ENCODE measurements around the gene NOP53.
"Not testable (repeated sequence)": the region's sequence is repeated elsewhere in the genome, so short reads cannot be mapped to it uniquely, and the experiment has no call there.

NOP53 gene

DNA sequence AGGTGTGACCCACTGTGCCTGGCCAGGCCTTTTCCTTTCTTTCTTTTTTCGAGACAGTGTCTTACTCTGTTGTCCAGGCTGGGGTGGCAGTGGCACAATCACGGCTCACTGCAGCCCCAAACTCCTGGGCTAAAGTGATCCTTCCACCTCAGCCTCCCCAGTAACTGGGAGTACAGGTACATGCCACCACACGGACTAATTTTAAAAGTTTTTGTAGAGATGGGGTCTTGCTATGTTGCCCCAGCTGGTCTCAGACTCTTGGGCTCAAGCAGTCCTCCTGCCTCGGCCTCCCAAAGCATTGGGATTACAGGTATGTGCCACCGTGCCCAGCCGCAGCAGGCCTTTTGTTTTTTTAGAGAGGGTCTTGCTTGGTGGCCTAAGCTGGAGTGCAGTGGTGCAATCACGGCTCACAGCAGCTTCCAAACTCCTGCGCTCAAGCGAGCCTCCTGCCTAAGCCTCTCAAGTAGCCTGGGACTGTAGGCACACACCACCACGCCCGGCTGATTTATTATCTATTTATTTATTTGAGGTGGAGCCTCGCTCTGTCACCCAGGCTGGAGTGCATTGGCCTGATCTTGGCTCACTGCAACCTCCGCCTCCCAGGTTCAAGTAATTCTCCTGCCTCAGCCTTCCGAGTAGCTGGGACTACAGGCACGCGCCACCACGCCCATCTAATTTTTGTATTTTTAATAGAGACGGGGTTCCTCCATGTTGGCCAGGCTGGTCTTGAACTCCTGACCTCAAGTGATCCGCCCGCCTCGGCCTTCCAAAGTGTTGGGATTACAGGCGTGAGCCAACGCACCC lies 32.1 kb downstream of the NOP53 start:
- not testable (repeated sequence) for DNase-seq (ENCODE audit: low read depth in 2 of 2)

DNA sequence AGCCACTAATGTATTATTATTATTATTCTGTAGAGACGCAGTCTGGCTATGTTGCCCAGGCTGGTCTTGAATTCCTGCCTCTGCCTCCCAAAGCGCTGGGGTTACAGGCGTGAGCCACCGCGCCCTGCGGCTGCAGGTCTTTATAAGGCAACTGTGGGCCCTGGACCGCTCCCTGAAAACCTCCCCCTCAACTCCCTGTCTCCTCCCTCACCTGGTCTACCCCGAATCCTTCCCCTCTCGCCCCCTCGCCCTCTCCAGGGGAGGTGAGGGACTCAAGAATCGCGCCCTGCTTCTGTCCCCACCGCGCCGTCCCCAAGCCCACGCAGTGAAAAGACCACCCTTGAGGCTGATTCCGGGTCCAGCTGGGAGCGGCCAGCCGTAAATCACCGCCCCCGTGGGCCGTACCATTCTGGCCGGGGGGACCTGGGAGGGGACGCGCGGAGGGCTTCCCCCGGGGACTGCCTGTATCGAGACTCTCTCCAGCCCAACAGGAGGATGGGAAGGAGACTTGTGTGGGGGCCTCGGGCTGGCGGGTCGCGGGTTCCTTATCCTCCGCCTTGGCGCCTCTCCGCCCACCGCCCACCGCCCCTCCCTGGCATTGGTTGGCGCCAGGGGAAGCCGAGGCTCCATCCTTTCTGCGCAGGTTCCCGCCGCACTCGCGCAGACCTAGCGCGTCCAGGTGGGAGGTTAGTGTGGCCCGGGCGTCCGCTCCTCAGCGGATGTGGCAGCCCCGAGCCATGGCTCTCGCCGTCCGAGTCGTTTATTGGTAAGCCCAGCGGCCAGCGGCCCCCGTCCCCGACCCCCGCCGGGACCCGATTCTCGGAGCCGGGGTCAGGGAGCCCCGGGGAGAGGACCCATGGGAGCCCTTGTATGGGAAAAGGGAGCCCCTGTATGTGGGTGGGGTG lies 33.0 kb downstream of the NOP53 start, which contains the start of gene SELENOW:
Gene SELENOW, plus strand, starts transcription at position 655 of the 905 bp plus-strand sequence. Its CDS starts 83 bp downstream, at position 738.
- DNase-seq (ENCODE audit: low read depth in 2 of 2), result peak; percentile 68

DNA sequence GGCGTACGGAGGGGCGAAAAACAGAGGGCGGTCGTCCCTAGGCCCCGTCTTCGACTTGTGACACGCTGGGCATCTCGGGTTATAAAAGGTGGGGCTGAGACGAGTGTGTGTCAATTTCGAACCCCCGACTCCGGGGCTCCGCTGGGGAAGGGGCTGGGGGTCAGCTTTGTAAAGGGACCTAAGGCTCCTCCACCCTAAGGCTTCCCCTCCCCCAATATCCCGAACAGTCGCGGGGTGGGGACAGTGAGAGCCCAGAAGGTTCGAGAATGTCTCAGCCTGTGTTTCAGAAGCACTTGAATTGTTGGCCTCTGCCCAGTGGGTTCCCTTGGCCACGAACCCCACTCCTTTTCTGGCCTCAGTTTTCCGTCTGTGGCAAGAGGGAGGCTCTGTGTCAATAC lies 33.6 kb downstream of the NOP53 start:
- peak in 1 of 2 donors; percentile 5 for DNase-seq (ENCODE audit: low read depth in 2 of 2)

DNA sequence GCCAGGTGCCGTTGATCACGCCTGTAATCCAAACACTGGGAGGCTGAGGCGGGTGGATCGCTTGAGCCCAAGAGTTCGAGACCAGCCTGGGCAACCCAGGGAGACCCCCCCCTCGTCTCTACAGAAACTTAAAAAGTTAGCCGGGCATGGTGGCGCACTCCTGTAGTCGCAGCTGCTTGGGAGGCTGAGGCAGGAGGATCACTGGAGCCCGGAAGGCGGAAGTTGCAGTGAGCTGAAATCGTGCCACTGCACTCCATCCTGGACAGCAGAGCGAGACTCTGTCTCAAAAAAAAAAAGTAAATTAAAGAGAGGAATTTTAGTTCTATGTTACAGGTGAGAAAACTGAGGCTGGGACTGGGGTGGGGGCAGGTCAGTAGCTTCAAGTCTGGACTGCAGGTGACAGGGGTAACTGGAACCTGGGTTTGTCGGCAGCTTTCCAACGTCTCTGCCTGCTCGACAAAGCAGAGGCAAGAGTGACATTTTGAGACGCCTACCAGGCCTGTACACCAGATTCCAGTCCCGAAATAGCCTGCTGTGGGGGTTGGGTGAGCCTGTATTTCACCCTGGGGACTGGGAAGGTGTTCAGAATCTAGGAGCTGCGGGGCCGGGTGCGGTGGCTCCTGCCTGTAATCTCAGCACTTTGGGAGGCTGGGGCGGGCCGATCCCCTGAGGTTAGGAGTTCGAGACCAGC lies 34.3 kb downstream of the NOP53 start:
- no peak for DNase-seq (ENCODE audit: low read depth in 2 of 2)

DNA sequence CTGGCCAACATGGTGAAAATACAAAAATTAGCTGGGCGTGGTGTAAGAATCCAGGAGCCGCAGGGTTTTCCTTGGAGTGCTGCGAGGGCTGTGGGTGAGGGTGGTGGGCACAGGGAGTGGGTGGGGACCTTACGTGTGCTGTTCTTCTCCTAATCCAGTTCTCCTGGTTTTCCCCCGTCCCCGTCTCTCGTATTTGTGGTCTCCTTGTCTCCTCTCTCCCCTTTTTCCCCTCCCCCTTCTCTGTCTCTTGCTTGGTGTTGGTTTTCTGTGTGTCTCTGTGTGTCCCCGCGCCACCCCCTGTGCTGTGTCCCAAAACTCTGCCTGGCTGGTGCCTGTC lies 34.8 kb downstream of the NOP53 start:
- DNase-seq (ENCODE audit: low read depth in 2 of 2), result no peak

DNA sequence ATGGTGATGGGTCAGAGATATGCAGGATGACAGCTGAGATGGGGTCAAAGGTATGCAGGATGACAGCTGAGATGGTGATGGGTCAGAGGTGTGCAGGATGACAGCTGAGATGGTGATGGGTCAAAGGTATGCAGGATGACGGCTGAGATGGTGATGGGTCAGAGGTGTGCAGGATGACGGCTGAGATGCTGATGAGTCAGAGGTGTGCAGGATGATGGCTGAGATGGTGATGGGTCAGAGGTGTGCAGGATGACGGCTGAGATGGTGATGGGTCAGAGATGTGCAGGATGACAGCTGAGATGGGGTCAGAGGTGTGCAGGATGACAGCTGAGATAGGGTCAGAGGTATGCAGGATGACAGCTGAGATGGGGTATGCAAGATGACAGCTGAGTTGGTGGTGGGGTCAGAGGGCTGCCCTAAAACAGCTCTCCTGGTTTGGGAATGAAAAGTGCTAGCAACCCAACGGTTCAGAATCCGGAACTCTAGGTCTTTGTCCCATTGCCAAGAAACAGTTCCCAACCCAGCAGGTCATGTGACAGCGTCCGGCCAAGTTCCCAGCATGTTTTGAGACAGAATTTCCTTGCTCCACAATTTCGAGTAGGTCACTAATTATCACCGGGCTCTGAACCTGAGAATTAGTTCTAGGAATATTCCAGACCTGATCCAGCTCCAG lies 36.4 kb downstream of the NOP53 start:
- no peak for DNase-seq (ENCODE audit: low read depth in 2 of 2)

DNA sequence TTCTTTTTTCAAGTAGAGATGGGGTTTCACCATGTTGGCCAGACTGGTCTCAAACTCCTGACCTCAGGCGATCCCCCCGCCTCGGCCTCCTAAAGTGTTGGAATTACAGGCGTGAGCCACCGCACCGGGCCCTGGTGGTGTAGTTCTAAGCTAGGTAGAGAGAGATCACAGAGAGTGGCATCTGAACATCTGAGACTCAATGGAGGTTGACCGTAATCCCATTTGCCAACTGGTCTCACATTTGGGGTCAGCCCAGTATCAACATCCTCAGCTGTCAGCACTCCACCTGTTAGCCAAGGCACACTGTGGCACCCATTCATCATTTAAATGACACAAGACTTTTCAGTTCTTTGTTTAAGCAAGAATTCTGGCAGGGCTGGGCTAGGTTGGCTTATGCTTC lies 41.2 kb downstream of the NOP53 start:
- no peak for DNase-seq (ENCODE audit: low read depth in 2 of 2)

DNA sequence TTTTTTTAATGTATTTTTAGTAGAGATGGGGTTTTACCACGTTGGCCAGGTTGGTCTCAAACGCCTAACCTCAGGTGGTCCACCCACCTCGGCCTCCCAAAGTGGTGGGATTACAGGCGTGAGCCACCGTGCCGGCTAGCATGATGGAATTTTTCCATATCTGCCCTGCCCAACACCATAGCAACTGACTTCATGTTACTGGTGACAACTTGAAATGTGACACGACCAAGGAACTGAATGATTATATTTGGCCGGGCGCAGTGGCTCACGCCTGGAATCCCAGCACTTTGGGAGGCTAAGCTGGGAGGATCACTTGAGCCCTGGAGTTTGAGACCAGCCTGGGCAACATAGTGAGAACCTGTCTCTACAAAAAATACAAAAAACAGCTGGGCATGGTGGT lies 42.0 kb downstream of the NOP53 start:
- DNase-seq (ENCODE audit: low read depth in 2 of 2), result not testable (repeated sequence)

DNA sequence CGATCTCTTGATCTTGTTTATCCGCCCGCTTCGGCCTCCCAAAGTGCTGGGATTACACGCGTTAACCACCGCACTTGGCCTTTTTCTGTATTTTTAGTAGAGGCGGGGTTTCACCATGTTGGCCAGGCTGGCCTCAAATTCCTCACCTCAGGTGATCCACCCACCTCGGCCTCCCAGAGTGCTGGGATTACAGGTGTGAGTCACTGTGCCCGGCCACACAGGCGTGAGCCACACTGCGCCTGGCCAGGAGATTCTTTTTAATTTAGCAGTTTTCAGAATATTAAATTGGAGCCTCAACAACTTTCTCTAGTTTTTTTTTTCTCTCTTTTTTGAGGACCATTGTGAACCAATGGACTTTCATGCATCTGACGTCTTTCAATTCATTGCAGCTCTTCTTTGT lies 44.5 kb downstream of the NOP53 start:
- not testable (repeated sequence) for DNase-seq (ENCODE audit: low read depth in 2 of 2)

DNA sequence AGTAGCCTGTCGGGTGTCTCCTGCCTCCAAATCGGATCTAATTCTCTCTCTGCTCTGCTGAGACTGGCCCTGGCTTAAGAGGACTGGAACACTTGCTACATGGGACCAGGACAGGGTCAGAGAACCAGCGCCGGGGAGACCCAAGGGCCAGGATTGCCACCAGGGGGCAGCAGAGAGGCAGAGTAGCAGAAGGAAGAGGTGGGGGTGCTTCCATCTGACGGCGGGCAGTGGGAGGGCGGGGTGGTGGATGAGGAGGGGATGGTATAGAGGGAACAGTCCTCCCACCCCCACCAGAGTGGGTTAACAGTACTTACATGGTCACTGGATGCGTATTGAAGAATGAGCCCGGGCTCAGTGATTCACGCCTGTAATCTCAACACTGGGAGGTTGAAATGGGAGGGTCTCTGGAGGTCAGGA lies 45.1 kb downstream of the NOP53 start:
- peak; percentile 85 to 89 for DNase-seq (ENCODE audit: low read depth in 2 of 2)

DNA sequence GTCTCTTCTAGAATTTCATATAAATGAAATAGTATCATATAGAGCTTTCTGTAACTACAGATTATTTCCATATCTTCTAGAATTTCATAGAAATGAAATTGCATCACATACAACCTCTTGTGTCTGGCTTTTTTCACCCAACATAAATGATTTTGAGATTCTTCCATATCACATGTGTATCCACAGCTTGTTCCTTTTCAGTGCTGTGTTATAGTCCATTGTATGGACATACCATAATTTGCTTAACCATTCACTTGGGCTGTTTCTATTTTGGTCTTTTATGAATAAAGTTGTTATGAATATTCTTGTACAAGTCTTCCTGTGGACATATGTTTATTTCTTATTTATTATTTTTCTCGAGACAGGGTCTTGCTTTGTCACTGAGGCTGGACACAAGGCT lies 47.3 kb downstream of the NOP53 start:
- no peak for DNase-seq (ENCODE audit: low read depth in 2 of 2)

DNA sequence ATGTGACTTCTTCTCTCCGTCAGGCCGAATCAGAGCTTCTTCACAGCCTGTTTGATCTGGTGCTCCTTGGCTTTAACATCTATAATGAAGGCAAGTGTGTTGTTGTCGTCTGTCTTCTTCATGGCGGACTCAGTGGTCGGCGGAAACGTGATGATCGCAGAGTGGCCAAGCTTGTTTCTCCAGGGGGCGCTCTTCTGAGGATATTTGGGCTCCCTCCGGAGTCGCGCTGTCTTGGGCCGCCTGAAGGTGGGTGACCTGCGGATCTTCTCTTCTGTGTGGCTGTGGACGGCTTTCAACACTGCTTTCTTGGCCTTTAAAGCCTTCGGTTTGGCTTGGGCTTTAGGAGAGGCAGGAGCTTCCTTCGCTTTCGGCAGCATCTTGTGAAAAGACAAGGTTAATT lies 49.2 kb downstream of the NOP53 start:
- DNase-seq (ENCODE audit: low read depth in 2 of 2), result no peak

DNA sequence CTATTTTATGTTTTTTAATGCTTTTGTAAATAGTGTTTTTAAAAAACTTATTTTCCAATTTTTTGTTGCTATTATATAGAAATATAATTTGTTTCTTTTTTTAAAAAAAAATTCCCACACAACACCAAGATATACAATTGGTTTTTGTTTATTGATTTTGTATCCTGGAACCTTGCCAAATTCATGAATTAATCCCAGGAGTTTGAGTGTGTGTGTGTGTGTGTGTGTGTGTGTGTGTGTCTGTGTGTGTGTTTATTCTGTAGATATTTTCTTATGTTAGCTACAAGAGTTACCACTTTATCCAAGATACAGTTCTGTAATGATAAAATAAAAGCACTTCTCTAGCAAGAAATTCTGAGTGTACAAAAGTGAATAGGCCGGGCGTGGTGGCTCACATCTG lies 51.4 kb downstream of the NOP53 start:
- DNase-seq (ENCODE audit: low read depth in 2 of 2), result no peak

DNA sequence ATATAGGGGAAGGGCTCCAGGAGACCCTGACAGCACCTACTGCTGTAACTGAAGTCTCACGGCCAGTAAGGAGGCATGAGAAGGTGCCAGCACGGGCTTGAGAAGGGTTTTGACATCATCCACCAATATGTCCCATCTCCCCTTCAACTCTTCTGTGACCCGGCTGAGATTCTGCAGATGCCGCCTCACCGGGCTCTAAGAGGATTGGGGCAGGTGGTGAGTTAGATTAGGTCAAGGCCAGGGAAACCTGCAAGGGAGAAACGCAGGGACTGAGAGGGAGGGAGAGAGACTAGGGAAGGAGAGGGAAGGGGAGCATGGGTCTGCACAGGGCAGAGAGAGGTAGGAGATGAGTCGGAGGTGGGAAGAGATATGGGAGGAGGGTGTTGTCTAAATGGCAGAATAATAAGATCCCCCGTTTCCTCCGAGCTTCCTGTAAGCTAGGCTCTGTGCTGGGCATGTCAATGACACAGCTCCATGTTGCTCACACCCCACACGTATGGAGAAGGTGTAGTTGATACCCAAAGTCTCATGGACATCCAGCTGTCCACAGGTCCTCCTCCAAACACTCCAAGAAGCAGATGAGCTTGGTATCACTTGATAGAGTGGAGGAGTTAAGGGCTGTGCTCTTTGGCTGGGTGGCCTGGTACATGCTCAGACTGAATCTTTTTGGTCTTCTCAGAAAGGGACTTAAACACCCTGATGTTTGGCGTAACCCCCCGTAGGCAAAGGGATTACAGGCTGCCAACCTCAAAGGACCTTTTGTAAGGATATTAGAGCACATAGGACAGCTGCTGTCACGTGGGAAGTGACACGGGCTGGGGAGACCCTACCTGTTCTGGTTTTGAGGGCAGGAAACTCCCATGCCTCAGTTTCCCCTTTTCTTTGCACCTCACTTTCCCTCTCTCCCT lies 52.9 kb downstream of the NOP53 start:
- no peak for DNase-seq (ENCODE audit: low read depth in 2 of 2)

DNA sequence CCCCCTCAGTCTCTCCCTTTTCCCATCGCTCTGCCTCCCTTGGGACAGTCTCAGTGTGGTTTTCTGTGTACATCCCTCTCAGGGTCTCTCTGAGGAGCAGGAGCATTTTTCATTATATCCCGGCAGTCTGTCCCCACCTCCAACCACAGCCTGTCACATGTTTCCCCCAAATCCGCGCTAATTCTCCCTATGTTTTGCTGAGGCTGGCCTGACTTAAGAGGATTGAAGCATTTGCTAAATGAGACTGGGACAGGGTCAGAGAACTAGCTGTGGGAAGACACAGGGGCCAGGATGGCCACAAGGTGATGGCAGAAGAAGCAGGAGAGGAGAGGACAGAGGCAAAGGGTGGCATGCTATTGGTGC lies 53.5 kb downstream of the NOP53 start:
- no peak for DNase-seq (ENCODE audit: low read depth in 2 of 2)

DNA sequence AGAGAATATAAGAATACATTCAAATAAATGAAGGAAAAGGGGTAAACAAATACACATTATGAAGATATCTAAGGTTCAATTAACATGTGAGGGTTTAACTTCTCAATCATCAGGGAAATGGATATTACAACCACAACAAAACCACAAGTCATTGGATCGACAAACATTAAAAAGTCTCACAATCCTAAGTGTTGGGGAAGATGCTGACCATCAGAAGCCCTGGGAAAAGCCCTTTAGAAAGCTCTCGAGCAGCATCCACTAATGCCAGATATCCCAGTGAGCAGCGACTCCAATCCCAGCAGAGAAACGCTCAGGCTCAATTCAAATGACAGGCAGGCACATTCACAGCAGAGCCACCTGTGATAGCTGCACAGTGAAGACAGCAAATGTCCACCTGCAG lies 55.9 kb downstream of the NOP53 start:
- DNase-seq (ENCODE audit: low read depth in 2 of 2), result no peak

DNA sequence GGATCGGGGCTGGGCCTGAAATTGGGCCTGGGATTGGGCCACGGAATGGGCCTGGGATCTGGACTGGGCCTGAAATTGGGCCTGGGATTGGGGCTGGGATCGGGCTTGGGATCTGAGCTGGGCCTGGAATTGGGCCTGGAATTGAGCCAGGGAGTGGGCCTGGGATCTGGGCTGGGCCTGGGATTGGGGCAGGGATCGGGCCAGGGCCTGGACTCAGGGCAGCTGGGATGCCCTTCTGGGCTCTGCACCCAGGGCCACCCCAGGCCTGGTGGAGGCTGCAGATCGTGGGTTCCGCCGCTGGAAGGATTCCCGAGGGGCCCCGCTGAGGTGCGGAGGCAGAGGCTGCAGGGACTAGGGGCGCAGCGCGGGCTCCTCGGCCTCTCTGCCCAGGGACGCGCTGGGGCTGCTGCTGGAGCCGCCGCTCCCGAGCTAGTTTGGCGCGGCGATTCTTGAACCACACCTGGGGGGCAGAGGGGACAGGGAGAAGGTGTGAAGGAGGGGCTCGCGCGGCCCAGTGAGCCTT lies 57.2 kb downstream of the NOP53 start:
- no peak for DNase-seq (ENCODE audit: low read depth in 2 of 2)

DNA sequence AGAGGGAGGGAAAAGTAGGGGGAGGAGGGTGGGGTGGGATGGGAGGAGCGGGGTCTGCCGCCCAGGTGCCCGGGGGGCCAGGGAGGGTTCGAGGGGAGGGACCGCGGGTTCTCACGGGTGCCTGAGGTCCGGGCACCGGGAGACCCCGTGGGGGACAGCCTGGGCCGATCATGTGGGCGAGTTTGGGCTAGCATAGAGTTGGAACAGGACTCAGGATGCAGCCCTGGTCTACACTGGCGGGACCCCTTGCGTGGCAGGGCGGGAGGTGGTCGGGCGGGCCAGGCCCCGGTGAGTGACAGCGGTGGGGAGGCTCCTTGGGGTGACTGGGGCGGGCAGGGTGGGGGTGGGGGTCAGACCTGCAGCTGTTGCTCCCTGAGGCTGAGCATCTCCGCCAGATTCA lies 57.8 kb downstream of the NOP53 start:
- DNase-seq (ENCODE audit: low read depth in 2 of 2), result not testable (repeated sequence)

DNA sequence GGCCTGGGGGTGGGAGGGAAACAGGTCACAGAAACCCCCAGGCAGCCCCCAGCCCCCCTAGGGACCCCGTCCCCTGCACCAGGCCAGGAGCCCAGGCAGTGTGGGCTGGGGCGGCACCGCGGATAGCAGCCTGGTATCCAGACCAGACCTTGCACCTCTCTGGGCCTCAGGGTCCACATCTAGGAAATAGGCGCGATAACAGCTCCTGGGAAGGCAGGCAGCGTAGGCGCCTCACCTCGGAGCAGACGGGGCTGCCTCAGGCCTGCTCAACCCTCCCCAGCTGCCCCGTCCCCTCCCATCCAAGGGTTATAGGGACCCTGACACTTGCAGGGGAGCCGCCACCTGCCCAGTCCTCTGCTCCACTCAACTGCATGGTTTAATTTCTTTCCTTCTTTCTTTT lies 58.3 kb downstream of the NOP53 start:
- not testable (repeated sequence) for DNase-seq (ENCODE audit: low read depth in 2 of 2)

DNA sequence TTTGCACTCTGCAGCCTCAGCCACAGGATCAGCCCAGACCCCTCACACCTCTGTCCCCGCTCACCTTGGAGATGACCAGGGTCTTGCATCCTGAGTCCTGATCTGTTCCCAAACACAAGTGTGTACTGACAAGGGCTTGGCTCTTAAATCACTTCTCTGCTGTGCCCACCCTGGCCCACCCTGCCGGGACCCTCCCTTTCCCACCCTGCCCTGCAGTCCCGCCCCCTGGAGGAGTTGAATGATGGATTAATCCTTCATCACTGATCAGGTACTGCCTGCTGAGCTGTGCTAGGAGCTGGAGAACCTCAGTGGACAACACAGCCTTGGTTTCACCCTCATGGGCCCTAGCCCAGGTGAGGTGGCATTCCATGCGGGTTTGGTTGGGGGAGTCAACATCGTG lies 59.1 kb downstream of the NOP53 start, which contains the start of gene TPRX1:
Gene TPRX1, minus strand, starts transcription at position 101 of the 400 bp plus-strand sequence. Its CDS starts 12 bp downstream, at position 89.
- not testable (repeated sequence) for DNase-seq (ENCODE audit: low read depth in 2 of 2)

All from stimulated activated CD8-positive, alpha-beta memory T cell treated with anti-CD3 and anti-CD28 coated beads, Interleukin-2, amount 100 ng/mL, for 48 hours (primary cell).